ENCODE results near the gene G2E3.

- TF ChIP-seq CTCF (IDR thresholded peaks at IDR 0.05) (no peak), POLR2A (IDR thresholded peaks at IDR 0.05) (no peak)
Observed at GRCh38 chr14:30564235-30564867, 5.4 kb downstream of the G2E3 start.
